HPDE6-E6E7 (cell line): ENCODE measurements around the gene COG7.
"Not testable (repeated sequence)": the region's sequence is repeated elsewhere in the genome, so short reads cannot be mapped to it uniquely, and the experiment has no call there.

Experiments
- DNase-seq: peaks from one replicate; pipeline ENCODE4 v3.0.0; 2011; ENCODE audit warnings: missing footprints; ENCODE audit errors: extremely low spot score

Gene COG7

DNA sequence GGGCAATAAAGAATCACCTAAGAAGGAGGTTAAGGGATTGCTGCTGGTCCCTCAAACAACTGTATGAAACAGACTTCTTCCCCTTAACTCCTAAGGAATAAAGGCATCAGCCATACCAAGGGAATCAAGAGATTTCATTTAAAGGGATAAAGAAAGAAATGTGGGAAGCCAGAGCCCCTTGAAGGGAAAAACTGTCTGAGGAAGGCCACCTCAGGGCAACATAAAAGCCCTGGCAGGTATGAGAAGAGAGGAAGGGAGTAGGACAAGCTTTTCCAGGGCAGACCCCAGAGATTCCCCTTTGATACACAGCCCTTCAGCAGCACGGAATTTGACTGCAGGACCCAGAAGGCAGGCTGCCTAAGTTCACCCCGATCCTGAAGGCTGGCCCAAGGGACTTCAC lies 43.5 kb downstream of the COG7 start:
- no peak for DNase-seq

GRCh38 chr16:23408823-23409298 lies 44.1 kb downstream of the COG7 start:
- DNase-seq: no peak

DNA sequence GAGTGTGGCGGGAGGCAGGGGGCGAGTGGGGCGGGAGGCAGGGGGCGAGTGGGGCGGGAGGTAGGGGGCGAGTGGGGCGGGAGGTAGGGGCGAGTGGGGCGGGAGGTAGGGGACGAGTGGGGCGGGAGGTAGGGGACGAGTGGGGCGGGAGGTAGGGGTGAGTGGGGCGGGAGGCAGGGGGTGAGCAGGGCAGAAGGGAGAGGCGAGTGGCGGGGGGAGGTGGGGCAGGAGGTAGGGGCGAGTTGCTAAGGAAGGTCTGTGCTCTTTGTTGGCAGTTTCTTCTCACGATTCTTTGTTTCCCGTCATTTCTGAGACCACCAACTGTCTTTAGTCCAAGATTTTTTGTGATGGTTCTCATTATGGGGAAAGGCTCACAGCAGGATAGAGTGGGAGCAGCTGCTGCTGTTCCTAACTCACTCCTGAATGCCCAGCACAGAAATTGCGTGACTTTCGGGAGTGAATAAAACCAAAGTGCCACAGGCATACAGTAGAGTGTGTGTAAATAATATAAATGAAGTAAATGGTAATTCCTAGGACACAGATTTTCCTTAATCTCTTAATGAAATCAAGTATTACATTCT lies 44.7 kb downstream of the COG7 start:
- no peak for DNase-seq

GRCh38 chr16:23407436-23408127 lies 45.4 kb downstream of the COG7 start:
- no peak for DNase-seq

- no peak for DNase-seq
Measured at GRCh38 chr16:23406546-23407240, 46.3 kb downstream of the COG7 start.

DNA sequence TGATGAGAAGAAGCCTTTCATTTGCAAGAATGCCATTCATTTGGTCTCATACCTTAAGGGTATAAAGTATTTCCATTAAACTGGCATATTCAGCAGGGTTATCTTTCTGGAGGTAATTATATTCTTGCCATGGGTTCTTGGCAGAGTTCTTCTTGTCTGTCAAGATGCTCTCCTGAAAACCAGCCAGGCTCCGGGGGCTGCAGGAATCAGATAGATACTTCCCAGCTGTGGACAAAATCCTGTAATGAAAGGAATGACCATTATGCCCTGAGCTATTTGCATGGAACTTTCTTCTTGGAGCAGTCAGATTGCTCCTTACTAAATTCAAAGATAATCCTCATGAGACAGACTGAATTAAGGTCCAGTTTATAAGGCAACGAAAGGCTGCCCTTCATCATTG lies 47.0 kb downstream of the COG7 start:
- DNase-seq: no peak

GRCh38 chr16:23403547-23403946 lies 49.4 kb downstream of the COG7 start:
- DNase-seq: no peak

DNA sequence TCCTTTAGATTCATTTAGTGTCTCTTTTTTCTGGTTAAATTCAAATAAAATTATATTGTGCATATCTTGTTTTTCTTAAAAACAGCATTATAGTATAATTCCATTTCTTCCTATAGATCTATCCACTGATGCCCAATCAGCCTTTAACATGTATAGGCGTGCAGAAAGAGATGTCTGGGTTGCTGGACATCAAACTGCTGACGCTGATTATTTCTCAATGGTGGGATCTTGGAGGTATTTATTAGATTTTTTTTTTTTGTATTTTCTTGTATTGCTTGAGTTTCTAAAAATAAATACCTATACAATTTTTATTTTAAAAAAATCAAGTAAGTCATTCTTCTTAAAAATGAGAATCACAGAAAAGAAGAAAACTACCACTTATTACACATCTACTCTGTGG lies 50.9 kb downstream of the COG7 start:
- DNase-seq: no peak

DNA sequence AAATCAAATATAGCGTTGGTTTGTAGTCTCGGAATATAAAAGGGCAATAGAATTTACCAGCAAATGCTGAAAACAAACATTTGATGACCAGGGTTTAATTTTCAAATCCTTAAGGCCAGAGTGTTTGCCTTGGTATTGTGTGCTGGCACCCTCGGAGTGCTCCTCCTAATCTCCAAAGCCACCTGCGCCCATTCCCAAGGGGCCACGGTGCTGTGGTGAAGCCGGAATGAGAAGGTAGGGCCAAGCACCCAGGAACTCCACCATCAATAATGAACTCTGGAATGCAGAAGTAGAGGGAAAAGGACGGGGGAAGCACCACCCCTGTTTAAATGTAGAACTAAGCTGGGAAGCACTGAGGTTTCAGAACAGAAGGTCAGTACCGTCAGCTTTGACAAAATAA lies 51.9 kb downstream of the COG7 start:
- DNase-seq: no peak

GRCh38 chr16:23400447-23400846 lies 52.5 kb downstream of the COG7 start:
- DNase-seq: not testable (repeated sequence)

DNA sequence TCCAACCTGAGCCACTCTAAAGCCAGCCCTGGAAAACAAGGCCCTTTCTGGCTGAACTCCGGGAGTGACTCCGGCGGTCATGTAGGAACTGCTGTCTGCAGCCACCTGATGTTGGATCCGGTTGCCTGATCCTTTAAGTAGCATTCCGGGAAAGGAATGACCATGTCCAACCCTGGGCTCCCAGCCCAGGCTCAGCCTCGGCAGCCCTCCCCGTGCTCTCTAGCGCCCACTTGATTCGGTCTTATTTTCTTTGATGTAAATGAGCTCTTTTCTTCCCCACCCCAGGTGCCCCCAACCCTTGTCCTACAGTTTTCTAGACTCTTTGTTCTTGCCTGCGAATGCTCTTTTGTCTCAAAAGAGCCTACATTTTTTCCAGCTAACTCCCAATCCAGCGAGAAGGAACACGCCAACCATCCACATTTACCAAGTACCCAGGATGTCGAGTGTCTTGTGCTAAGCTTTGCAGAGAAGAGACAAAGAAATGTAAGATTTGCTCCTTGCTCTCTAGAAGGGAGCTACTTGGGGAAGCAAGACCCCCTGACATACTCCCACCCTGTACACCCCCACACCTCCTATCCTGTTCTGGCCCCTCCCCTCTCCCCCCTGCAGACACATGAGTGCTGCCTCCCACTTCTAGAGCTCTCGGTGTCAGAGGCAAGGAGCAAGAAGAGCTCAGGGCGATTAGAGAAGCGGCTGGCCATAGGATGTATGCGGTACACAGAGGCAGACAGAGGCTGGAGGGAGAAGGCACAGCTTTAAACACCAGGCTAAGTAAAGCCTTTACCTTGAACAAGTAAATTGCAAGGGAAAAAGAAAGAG lies 53.8 kb downstream of the COG7 start:
- DNase-seq: no peak

DNA sequence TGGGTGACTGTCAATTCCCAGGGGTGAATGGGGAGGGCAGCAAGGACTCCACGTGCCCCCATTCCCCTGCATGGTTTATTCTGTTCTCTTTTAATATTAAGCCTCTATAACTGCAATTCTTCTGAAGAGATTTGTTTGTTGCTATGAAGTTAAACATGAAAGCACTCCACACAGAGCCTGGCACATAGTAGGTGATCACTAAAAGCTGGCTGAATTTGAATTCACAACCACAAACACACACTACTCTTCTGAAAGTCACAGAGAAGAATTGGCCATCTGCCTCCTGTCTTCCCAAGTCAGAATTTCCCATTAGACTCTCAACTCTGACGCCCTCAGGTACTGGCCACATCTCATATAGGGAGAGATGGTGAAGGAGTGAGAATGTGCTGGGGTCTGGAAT lies 55.5 kb downstream of the COG7 start:
- no peak for DNase-seq

GRCh38 chr16:23395732-23396131 lies 57.3 kb downstream of the COG7 start:
- no peak for DNase-seq

DNA sequence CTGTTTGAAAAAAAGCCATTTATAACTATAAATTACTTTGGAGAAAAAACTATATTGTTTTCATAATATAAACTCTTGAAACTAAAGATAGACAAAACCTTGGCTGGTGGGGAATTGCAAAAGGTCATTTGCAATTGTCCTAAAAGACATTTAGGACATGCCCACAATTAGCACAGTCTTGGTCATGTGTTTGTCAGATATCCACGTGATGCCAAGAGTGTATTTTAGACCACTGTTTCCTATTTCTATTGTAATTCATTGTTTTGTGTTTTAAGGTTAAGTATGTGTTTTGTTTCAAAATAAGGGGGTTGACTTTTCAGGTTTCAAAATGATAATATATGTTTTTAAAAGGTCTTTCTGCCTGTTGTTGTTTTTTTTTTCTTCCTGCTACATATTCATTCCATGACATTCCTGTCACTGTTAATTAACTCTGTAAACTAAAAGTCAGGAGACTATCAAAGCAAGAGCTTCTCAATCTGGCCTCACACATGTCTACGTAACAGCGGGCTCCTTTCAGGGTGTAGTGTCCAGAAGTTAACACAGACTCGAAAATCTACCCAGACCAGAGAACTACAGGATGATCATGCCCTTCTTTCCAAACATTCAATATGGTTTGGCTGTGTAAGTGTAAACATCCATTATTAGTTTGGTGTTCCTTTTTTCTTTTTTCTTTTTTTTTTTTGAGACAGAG lies 58.7 kb downstream of the COG7 start:
- DNase-seq: no peak

- no peak for DNase-seq
Measured at GRCh38 chr16:23392223-23392600, 60.8 kb downstream of the COG7 start.

GRCh38 chr16:23391381-23392222 lies 61.4 kb downstream of the COG7 start:
- DNase-seq: no peak

DNA sequence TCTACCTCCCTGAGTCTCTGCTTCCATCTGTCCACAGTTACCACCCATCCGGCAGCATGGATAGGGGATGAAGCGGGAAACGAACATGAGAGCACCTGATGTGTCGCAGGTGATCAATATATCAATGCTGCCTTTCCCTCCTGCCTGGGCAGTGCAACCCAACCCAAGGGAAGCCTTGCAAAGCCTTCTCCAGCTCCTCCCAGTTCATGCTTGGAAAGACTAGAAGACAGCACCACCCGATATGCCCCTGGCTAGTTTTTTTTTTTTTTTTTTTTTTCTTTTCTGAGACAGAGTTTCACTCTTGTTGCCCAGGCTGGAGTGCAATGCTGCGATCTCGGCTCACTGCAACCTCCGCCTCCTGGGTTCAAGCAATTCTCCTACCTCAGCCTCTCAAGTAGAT lies 63.1 kb downstream of the COG7 start:
- DNase-seq: not testable (repeated sequence)

DNA sequence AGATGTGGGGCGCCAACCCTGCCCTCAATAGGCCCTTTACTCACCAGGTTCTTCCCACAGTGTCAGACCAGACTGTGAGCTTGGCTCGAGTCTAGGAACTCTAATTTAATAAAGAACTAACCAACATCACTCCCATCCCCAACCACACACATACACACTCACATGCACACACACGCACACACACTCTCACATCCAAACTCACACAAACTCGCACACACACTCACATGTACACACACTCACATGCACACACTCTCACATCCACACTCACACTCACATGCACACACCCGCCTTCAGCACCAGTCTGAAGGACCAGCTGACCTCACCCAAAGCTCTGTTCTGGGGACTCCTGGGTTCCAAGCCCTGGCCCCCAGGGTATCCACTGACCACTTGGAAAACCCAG lies 63.8 kb downstream of the COG7 start:
- DNase-seq: no peak

DNA sequence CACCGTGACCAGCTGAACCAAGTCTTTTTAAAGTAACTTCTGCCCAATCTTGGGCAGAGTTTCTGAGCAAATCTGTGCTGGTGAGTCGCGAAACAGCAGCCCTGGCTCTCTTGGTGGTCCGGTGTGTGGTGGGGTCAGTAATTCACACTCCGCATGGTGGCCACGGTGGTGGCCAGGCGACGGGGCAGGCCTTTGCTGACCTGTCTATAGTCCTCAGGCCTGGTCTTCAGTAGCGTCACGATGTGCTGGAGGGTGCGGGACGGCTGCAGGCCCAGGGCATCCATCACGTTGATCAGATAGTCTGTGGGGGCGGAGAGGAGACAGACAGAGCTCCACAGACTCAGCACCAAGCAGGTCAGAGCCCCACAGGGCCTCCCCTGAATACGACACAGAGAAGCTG lies 64.2 kb downstream of the COG7 start:
- no peak for DNase-seq

GRCh38 chr16:23387666-23388065 lies 65.3 kb downstream of the COG7 start:
- no peak for DNase-seq

- DNase-seq: no peak
Measured at GRCh38 chr16:23385441-23385840, 67.5 kb downstream of the COG7 start.
